ENCODE results near the gene FTO.

Gene FTO

GRCh38 chr16:53895433-53895832 is 191.5 kb downstream of the FTO start:
- no peak for DNase-seq (ENCODE audit: low read depth, low spot score)

- no peak for DNase-seq (ENCODE audit: low read depth, low spot score)
Observed at GRCh38 chr16:53895851-53896250, 191.9 kb downstream of the FTO start.

- no peak for DNase-seq (ENCODE audit: low read depth, low spot score)
Observed at GRCh38 chr16:53896722-53897121, 192.8 kb downstream of the FTO start.

DNA sequence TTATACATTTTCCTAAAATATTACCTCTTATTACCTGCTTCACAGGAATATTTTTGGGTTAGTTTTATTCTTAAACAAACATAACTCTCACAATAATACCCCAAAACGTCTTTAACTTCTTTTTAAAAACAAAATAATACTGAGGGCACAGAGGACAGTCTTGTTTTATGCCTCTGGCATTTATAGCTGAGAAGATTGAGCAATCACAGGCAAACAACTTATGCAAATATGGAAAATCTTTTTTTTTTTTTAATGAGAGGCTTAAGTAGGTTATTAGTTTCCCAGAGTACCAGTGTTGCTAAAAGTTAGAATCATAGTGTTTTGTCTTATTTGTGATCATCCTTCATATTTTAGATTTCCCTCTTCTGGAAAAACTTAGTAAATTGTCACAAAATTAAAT is 195.0 kb downstream of the FTO start:
- DNase-seq (ENCODE audit: low read depth, low spot score), result no peak

GRCh38 chr16:53899431-53899830 is 195.5 kb downstream of the FTO start:
- no peak for DNase-seq (ENCODE audit: low read depth, low spot score)

DNA sequence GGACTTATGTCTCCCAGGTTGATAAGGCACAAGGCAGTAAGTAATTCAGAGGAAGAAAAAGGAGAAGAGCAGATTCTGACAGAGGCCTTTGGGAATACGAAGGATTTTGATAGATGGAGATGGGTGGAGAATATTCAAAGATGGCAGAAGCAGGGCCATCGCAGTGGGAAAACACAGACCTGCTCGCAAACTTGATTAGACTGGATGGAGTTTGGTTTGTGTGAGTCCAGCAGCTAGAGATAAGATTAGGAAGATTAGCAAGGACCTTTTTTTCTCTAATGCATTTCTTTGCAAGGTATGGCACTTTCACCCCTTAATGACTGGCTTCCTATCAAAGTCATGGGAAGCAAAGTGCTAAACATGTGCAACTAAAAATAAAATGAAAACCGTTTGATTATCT is 196.7 kb downstream of the FTO start:
- no peak for DNase-seq (ENCODE audit: low read depth, low spot score)

DNA sequence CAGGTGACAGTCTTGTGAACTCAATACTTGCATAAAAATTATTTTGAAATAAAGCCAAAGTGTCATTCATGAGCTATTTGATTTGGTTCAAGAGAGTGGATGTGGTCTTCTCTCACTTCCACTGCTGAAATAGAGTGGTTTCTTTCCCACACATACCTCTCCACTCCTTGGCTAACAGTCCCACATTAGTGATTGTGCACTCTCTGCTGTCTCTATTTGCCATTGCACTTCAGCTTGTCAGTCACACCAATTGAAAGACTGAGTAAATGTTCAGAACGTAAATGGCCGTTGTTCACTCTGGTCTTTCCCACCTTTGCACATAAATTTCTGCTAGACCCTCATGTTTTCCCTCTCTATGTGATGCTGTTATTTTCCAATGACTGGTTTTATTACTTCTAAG is 197.5 kb downstream of the FTO start:
- DNase-seq (ENCODE audit: low read depth, low spot score), result no peak

GRCh38 chr16:53904533-53904932 is 200.6 kb downstream of the FTO start:
- no peak for DNase-seq (ENCODE audit: low read depth, low spot score)

GRCh38 chr16:53905028-53905427 is 201.1 kb downstream of the FTO start:
- no peak for DNase-seq (ENCODE audit: low read depth, low spot score)

DNA sequence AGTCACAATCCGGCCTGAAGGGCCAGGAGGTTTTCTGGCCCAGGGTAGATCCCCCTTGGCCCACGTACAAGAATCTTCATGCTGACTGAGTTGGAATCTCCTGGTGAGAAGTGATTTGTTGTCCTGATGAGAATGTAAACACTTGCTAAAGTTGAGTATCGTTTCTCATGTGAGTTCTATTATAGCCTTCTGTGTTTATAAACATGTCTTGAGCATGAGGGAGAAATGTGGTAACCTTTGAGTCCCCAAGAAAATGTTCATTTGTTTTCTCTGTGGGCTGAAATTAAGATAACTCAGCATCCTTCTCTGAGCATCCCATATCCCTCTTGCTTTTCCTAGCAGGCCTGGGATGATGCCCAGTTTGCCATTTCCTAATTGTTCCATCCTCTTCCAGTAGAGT is 204.8 kb downstream of the FTO start:
- no peak for DNase-seq (ENCODE audit: low read depth, low spot score)

- DNase-seq (ENCODE audit: low read depth, low spot score), result no peak
Observed at GRCh38 chr16:53910990-53911389, 207.0 kb downstream of the FTO start.

DNA sequence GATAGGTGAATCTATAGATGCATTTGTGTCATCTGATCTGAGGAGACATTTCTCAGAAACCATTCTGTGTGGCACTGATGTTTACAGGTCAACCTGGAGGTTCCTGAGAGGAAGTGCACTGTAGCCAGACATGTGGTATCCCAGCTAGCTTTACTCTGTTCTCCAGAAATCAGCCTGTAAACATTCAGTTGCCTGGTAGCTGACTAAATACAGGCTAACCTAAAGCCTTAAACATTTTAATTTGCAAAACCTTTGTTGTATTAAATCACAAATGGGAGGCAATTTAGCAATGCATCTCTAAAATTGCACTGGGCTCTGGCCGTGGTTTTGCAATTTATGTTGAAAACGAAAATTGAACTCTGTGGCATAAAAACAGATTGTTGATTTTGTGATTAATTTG is 207.6 kb downstream of the FTO start:
- no peak for DNase-seq (ENCODE audit: low read depth, low spot score)

DNA sequence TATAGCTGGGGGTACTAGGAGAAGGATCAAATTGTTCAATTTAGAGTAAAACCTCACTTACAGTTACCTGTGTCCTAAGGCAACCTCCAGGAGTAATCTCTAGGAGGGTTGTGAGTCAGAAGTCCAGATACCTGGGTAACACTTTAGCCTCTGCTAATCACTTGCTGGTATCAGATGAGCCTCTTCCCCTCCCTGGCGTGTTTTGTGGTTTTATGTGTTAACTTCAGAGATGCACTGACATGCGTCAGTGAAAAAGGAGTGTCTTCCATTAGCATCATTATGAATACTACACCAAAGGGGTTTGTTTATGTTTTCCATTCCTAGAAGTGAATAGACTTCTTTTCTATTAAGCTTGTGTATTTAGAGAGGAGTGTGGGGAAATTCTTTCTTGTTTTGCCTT is 208.2 kb downstream of the FTO start:
- no peak for DNase-seq (ENCODE audit: low read depth, low spot score)

GRCh38 chr16:53913099-53913870 is 209.3 kb downstream of the FTO start:
- DNase-seq (ENCODE audit: low read depth, low spot score), result no peak

DNA sequence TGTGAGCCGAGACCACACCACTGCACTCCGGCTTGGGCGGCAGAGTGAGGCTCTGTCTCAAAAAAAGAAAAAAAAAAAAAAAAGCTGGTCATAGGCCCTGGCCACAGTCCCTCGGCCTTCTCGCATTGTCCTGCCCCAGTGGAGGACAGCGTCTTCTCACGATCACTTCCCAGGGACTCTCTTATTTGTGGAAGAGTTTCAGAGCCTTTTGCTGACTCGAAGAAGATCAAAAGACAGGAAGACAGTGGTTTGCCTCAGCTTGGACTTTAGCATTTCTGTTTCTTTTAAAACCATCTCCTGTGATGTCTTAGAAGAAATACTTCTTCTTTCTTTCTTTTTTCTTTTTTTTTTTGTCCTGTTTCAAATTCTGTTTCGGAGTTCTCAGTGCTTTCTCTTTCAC is 210.0 kb downstream of the FTO start:
- peak; percentile 29 for DNase-seq (ENCODE audit: low read depth, low spot score)

- no peak for DNase-seq (ENCODE audit: low read depth, low spot score)
Observed at GRCh38 chr16:53914736-53915135, 210.8 kb downstream of the FTO start.

GRCh38 chr16:53915452-53916160 is 211.7 kb downstream of the FTO start:
- DNase-seq (ENCODE audit: low read depth, low spot score), result no peak

- DNase-seq (ENCODE audit: low read depth, low spot score), result no peak
Observed at GRCh38 chr16:53920988-53921387, 217.0 kb downstream of the FTO start.

DNA sequence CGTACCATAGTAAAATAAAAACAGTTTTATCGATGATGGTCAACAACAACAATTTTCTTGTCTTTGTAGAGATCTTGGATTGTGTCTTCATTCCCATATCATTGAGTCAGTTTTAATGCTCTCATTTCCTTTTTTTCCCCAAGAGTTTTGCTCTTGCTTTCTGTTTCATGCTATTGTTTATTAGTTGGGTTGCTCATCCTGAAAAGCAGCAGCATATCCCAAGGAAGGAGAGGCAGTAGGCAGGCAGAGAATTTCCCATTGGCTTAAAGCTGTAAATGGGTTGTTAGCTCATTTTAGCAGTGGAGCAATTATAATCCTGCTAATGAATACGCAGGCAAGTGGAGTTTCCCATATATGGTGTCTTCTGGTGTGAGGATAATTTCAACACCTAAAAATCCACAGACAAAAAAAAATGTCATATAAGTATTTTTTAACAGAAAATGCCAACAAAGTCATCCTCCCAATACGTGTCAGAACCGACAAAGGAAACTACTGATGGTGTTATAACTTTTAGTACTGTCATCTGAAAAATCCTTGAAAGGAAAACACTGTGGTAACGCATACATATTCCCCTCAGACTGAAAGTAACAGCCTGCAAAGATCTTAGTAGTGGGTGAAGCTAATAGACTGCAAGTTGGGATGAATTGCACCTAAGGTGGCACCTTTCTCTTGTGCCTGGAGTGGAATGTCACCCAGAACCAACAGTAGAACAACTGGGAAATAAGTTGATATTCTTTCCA is 218.3 kb downstream of the FTO start:
- no peak for DNase-seq (ENCODE audit: low read depth, low spot score)

- no peak for DNase-seq (ENCODE audit: low read depth, low spot score)
Observed at GRCh38 chr16:53922807-53923571, 219.0 kb downstream of the FTO start.

GRCh38 chr16:53924331-53925106 is 220.6 kb downstream of the FTO start:
- peak; percentile 24 for DNase-seq (ENCODE audit: low read depth, low spot score)

All from ELF-1 (cell line).